ENCODE measurements around the gene KCNIP3.

DNA sequence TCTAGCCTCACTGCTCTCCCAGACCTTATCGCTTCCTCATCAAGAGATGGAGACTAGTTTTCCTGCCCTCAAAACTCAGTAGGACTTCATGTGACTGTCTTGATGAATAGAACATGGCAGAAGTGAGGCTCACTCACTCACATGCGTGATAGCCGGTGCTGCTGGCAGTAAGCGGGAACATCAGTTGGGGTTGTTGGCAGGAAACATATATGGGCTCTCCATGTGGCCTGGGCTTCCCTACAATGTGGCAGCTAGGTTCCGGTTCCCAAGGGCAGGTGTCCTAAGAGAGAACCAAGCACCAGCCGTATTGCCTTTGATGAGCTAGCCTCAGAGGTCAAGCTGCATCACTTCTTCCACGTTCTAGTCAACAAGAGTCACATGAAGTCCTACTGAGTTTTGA lies 90.2 kb downstream of the KCNIP3 start:
- TF ChIP-seq, protein P1, sequence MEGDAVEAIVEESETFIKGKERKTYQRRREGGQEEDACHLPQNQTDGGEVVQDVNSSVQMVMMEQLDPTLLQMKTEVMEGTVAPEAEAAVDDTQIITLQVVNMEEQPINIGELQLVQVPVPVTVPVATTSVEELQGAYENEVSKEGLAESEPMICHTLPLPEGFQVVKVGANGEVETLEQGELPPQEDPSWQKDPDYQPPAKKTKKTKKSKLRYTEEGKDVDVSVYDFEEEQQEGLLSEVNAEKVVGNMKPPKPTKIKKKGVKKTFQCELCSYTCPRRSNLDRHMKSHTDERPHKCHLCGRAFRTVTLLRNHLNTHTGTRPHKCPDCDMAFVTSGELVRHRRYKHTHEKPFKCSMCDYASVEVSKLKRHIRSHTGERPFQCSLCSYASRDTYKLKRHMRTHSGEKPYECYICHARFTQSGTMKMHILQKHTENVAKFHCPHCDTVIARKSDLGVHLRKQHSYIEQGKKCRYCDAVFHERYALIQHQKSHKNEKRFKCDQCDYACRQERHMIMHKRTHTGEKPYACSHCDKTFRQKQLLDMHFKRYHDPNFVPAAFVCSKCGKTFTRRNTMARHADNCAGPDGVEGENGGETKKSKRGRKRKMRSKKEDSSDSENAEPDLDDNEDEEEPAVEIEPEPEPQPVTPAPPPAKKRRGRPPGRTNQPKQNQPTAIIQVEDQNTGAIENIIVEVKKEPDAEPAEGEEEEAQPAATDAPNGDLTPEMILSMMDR (IDR thresholded peaks at IDR 0.05; ENCODE audit: insufficient read depth, low read length): no peak
- TF ChIP-seq POLR2AphosphoS5 (IDR thresholded peaks at IDR 0.05; ENCODE audit: low read depth) (no peak), SPI1 (IDR thresholded peaks at IDR 0.05; ENCODE audit: borderline replicate concordance, low read depth) (no peak), GABPA (IDR thresholded peaks at IDR 0.05; ENCODE audit: low read depth) (no peak)
